Nephron progenitor cell (in vitro differentiated cells): ENCODE results near the gene HSPG2.

Experiments used
- DNase-seq: peaks from one replicate; pipeline ENCODE4 v3.0.0; 2021
- H3K27ac Mint-ChIP-seq: 2 replicates; pipeline ENCODE4 v1.8.0; 2021; ENCODE audit warnings: mild to moderate bottlenecking, moderate library complexity, mixed read lengths
- H3K27me3 Mint-ChIP-seq: 2 replicates; pipeline ENCODE4 v1.8.0; 2021; ENCODE audit warnings: mild to moderate bottlenecking, low read depth, mixed read lengths; ENCODE audit not compliant: poor library complexity
- H3K36me3 Mint-ChIP-seq: 2 replicates; pipeline ENCODE4 v1.8.0; 2021; ENCODE audit warnings: low read depth, mixed read lengths
- H3K4me1 Mint-ChIP-seq: 2 replicates; pipeline ENCODE4 v1.8.0; 2021; ENCODE audit warnings: mixed read lengths
- H3K4me3 Mint-ChIP-seq: 2 replicates; pipeline ENCODE4 v1.8.0; 2021; ENCODE audit warnings: mild to moderate bottlenecking, moderate library complexity, mixed read lengths
- H3K9me3 Mint-ChIP-seq: 2 replicates; pipeline ENCODE4 v1.8.0; 2021; ENCODE audit warnings: mild to moderate bottlenecking, moderate library complexity, mixed read lengths
- CTCF ChIP-seq: fragments of 200-600 bp; sonication (generic); IDR thresholded peaks from 2 replicates; pipeline ENCODE4 v1.5.0; 2021; ENCODE audit warnings: antibody characterized with exemption

The HSPG2 gene

DNA sequence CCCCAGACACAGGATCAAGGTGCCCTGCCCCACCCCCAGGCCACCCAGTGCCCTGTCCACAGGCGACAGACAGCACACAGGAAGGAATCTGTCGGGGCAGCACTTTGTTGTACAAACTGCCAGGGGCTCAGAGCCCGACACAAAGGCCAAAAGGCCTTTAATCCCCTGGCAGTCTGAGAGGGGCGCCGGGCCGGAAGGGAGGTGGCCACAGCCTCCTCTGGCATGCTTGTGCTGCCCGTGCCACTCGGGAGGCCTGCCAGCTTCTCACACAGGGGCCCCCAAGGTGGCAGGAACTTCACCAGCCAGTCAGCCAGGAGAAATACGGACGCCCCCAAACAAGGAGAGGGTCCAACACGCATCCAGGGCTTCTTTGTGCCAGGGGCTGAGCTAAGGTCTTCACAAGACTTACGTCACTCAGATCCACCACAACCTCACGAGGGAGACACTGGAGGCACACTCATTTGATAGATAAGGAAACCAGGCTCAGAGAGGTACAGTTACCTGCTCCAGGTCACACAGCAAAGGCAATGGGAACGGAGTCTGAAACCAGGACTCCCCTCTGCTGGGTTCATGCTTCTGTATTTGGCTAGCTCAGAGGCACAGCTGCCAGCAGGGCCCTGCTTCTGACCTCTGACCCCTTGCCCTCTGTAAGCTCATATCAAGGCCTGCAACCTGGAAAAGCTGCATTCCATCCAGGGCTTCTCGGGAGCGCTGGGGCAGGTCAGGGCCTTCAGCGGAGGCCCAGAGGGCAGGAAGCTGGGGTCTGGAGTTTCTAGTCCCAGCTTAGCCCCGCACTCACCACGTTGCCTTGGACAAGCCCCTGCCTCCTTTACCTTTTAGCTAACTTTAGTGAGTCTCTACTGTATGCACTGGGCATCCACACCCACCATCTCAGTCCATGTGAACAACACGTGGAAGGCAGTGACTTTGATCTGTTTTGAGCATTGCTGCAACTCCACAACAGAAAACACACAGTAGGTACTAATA, 34.8 kb downstream of the HSPG2 start:
- H3K36me3 Mint-ChIP-seq = peaks cover 6% of the 10 kb centered on the region
- H3K4me3 Mint-ChIP-seq = no peak overlapping the region
- peak overlapping the region; percentile 90 for H3K27ac Mint-ChIP-seq
- peaks cover 3% of the 10 kb centered on the region for H3K27me3 Mint-ChIP-seq
- H3K9me3 Mint-ChIP-seq = no peaks in the 10 kb centered on the region
- peaks cover 76% of the 10 kb centered on the region for H3K4me1 Mint-ChIP-seq
- TF ChIP-seq CTCF = no peak
- peak; percentile 21 for DNase-seq

- TF ChIP-seq CTCF = no peak
- peaks cover 6% of the 10 kb centered on the region for H3K36me3 Mint-ChIP-seq
- H3K9me3 Mint-ChIP-seq = no peaks in the 10 kb centered on the region
- peak overlapping the region; percentile 68 for H3K27ac Mint-ChIP-seq
- no peak overlapping the region for H3K4me3 Mint-ChIP-seq
- peaks cover 3% of the 10 kb centered on the region for H3K27me3 Mint-ChIP-seq
- peaks cover 78% of the 10 kb centered on the region for H3K4me1 Mint-ChIP-seq
- DNase-seq = no peak
Observed at GRCh38 chr1:21901473-21901847, 35.6 kb downstream of the HSPG2 start.

DNA sequence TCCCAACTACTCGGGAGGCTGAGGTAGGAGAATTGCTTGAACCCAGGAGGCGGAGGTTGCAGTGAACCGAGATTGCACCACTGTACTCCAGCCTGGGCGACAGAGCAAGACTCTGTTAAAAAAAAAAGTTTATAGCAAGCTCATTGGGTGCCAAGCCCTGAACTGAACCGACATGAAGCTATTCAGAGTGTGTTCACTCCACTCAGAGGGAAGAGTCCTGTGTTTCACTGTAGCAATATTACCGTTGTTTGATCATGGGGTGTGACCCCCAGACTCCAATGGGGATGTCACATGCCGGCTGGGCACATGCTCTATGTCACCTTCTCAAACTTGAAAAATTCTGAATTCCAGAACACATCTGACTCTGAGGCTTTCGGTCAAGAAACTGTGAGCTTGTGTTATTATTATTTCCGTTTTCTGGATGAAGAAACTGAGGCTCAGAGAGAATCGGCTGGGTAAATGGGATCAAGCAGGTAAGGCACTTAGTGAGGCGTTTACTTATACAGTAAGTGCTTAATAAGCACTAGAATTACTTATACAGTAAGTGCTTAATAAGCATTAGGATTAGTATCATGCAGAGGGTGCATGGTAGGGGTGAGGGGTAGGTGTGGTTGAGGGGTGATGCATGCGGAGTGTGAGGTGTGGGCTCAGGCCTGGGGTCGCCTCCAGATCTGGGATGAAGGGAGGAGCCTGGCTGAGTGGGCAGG, 36.2 kb downstream of the HSPG2 start:
- H3K4me3 Mint-ChIP-seq = no peak overlapping the region
- DNase-seq = no peak
- no peak overlapping the region for H3K27ac Mint-ChIP-seq
- peaks cover 3% of the 10 kb centered on the region for H3K27me3 Mint-ChIP-seq
- peaks cover 6% of the 10 kb centered on the region for H3K36me3 Mint-ChIP-seq
- peaks cover 78% of the 10 kb centered on the region for H3K4me1 Mint-ChIP-seq
- TF ChIP-seq CTCF = no peak
- no peaks in the 10 kb centered on the region for H3K9me3 Mint-ChIP-seq

DNA sequence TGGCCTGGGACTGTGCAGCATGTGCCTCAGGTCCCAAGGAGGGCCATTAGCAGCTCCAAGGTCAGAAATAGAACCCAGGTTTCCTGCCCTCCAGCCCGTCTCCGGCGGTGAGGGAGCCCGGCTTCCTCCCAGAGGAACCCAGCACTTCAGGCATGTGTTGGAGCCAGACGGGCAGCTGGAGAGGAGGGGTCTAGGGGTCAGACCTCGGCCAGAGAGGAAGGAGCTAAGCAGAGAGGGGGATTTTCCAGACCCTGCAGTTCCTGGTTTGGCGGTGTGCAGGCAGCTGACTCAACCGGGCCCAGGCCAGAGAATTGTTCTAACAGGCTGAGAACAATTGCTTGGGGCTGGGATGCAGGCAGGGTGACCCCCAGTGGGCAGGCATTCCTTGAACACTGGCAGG, 37.1 kb downstream of the HSPG2 start:
- H3K36me3 Mint-ChIP-seq = peaks cover 6% of the 10 kb centered on the region
- no peaks in the 10 kb centered on the region for H3K9me3 Mint-ChIP-seq
- peaks cover 3% of the 10 kb centered on the region for H3K27me3 Mint-ChIP-seq
- H3K4me1 Mint-ChIP-seq = peaks cover 74% of the 10 kb centered on the region
- peak; percentile 34 for DNase-seq
- no peak for TF ChIP-seq CTCF
- H3K27ac Mint-ChIP-seq = peak overlapping the region; percentile 55
- H3K4me3 Mint-ChIP-seq = no peak overlapping the region

DNA sequence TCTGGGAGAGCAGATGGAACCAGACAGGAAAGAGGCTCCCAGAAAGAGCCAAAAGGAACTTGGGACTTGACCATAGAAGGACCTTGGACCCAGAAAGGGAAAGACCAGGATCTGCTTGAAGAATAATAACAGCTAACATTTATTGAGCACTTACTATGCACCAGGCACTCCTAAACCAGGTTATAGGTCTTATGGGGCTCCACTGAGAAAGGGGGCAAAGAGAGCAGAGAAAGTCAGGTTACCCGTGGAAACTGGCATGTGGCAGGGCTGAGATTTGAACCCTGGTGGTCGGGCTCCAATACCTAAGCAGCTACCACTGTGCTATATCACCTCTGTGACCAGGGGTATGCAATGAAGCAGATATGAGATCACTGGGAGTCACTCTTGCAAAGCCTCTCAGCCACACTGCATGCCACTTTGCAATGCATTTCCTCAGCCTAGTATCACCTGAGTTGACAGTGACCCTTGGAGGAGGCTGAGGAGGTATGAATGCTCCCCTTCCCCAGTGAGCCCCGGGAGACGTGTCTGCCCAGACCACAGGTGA, 37.8 kb downstream of the HSPG2 start:
- Mint-ChIP-seq H3K9me3 (no peaks in the 10 kb centered on the region), H3K4me3 (no peak overlapping the region), H3K36me3 (peaks cover 6% of the 10 kb centered on the region), H3K27ac (peak overlapping the region; percentile 29), H3K4me1 (peaks cover 73% of the 10 kb centered on the region), H3K27me3 (peaks cover 3% of the 10 kb centered on the region)
- DNase-seq = no peak
- no peak for TF ChIP-seq CTCF
